ENCODE results near the gene SNED1.

GRCh38 chr2:240972636-240973521 is 25.5 kb upstream of the SNED1 start:
- TF ChIP-seq, protein P1, sequence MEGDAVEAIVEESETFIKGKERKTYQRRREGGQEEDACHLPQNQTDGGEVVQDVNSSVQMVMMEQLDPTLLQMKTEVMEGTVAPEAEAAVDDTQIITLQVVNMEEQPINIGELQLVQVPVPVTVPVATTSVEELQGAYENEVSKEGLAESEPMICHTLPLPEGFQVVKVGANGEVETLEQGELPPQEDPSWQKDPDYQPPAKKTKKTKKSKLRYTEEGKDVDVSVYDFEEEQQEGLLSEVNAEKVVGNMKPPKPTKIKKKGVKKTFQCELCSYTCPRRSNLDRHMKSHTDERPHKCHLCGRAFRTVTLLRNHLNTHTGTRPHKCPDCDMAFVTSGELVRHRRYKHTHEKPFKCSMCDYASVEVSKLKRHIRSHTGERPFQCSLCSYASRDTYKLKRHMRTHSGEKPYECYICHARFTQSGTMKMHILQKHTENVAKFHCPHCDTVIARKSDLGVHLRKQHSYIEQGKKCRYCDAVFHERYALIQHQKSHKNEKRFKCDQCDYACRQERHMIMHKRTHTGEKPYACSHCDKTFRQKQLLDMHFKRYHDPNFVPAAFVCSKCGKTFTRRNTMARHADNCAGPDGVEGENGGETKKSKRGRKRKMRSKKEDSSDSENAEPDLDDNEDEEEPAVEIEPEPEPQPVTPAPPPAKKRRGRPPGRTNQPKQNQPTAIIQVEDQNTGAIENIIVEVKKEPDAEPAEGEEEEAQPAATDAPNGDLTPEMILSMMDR (IDR thresholded peaks at IDR 0.05), result no peak
- no peak for TF ChIP-seq TCF7 (CRISPR knock-in tag; IDR thresholded peaks at IDR 0.05; ENCODE audit: low read depth)
- no peak for TF ChIP-seq MAX (CRISPR knock-in tag; IDR thresholded peaks at IDR 0.05)
- TF ChIP-seq SOX15 (CRISPR knock-in tag; IDR thresholded peaks at IDR 0.05), result no peak
- TF ChIP-seq NFYB (CRISPR knock-in tag; conservative IDR thresholded peaks at IDR 0.05; ENCODE audit: low read depth), result no peak
- TF ChIP-seq ETV6 (CRISPR knock-in tag; IDR thresholded peaks at IDR 0.05), result no peak
- TF ChIP-seq CREB1 (CRISPR knock-in tag; IDR thresholded peaks at IDR 0.05), result no peak
- no peak for TF ChIP-seq USF2 (CRISPR knock-in tag; IDR thresholded peaks at IDR 0.05)
- no peak for TF ChIP-seq ZNF121 (CRISPR knock-in tag; IDR thresholded peaks at IDR 0.05)
- TF ChIP-seq HMGXB4 (CRISPR knock-in tag; IDR thresholded peaks at IDR 0.05), result no peak
- TF ChIP-seq ZNF138 (CRISPR knock-in tag; conservative IDR thresholded peaks at IDR 0.05), result no peak
- TF ChIP-seq IRF2 (CRISPR knock-in tag; IDR thresholded peaks at IDR 0.05; ENCODE audit: borderline replicate concordance, low read depth), result no peak
- TF ChIP-seq ZNF532 (CRISPR knock-in tag; IDR thresholded peaks at IDR 0.05; ENCODE audit: borderline replicate concordance), result no peak
